Measurements from ENCODE around the gene SALL1. TPM values are rescaled to one million over a fixed set of nuclear protein-coding genes. Genes with fewer than 3 reads are reported as not detected.

The SALL1 gene
- total and polyA plus RNA-seq, 2 donors (not counting 3 experiments of a cell fraction or from before 2014, with no cell fraction given) = not detected

DNA sequence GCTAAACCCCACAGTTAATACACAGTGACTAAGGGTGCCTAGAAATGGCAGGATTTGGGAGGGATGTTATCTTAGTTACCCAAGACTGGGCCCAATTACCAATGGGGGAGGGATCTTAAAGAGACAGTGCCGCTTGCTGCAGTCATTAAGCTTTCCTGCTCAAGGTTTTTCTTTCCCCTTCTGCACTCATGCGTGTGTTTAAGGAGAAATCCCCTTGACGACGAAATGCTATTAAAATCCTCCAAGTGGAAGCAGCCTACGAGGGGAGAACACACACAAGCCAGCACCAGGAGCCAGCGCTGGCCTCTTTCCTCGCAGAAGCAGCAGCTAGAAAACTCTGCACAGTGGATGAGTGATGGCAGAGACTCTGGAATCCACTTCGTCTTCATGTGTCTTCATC is 22.0 kb downstream of the SALL1 start:
- H3K4me1 ChIP-seq (ENCODE audit: control insufficient read depth, extremely low read depth, insufficient read depth, low read length) = no peaks in the 10 kb centered on the region
- ChIA-PET POLR2A (no interaction called here), CTCF (no interaction called here)
- intact Hi-C loops (cut with micrococcal nuclease) (no loop called here), dilution Hi-C loops (cut with MboI; ENCODE audit: extremely low pct_ligation_motif_present, low sequenced_read_pairs) (no loop called here)
- FAIRE-seq (no peak), DNase-seq (ENCODE audit: low read depth, low spot score) (no peak)
- no peak overlapping the region for H3K4me2 ChIP-seq (ENCODE audit: insufficient read depth, low read length)
- no peak overlapping the region for H3K9ac ChIP-seq (replicated peaks; ENCODE audit: extremely low read depth, insufficient read depth, low read length)
- TF ChIP-seq, protein P1, sequence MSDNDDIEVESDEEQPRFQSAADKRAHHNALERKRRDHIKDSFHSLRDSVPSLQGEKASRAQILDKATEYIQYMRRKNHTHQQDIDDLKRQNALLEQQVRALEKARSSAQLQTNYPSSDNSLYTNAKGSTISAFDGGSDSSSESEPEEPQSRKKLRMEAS (IDR thresholded peaks at IDR 0.05; ENCODE audit: insufficient read depth, insufficient read length) = no peak
- TF ChIP-seq EZH2 (IDR thresholded peaks at IDR 0.05; ENCODE audit: borderline replicate concordance, low read depth, low read length, severe bottlenecking) = no peak
- TF ChIP-seq POLR2A (IDR thresholded peaks at IDR 0.05; ENCODE audit: low read depth, low read length) = no peak
- TF ChIP-seq POLR2AphosphoS5 (IDR thresholded peaks at IDR 0.05; ENCODE audit: insufficient read depth, low read depth, low read length) = no peak
- no peaks in the 10 kb centered on the region for H3K79me2 ChIP-seq (ENCODE audit: control insufficient read depth, insufficient read depth, low read length)
- no peaks in the 10 kb centered on the region for H3K36me3 ChIP-seq (ENCODE audit: control insufficient read depth in 2 of 2, extremely low read depth in 1 of 2, insufficient read depth in 2 of 2, low read length in 2 of 2)
- no peak overlapping the region for H3K27ac ChIP-seq (ENCODE audit: insufficient read depth, low read depth, low read length)
- no peak overlapping the region for H3K4me3 ChIP-seq (replicated peaks in 1 of 3; ENCODE audit: insufficient read depth in 1 of 3, low read depth in 1 of 3, low read length in 3 of 3)
- H2AFZ ChIP-seq (ENCODE audit: low read depth, low read length) = no peak overlapping the region
- no peaks in the 10 kb centered on the region for H3K9me1 ChIP-seq (replicated peaks; ENCODE audit: control insufficient read depth, extremely low read depth, insufficient read depth, low read length)
- H4K20me1 ChIP-seq (replicated peaks; ENCODE audit: control insufficient read depth, extremely low read depth, insufficient read depth, low read length) = no peaks in the 10 kb centered on the region
- H3K27me3 ChIP-seq (ENCODE audit: control insufficient read depth in 2 of 2, insufficient read depth in 2 of 2, low read length in 2 of 2) = no peaks in the 10 kb centered on the region
- no peaks in the 10 kb centered on the region for H3K9me3 ChIP-seq (replicated peaks; ENCODE audit: control insufficient read depth, insufficient read depth, low read length)
- BruUV-seq (replicated peaks) = no TSS peak

DNA sequence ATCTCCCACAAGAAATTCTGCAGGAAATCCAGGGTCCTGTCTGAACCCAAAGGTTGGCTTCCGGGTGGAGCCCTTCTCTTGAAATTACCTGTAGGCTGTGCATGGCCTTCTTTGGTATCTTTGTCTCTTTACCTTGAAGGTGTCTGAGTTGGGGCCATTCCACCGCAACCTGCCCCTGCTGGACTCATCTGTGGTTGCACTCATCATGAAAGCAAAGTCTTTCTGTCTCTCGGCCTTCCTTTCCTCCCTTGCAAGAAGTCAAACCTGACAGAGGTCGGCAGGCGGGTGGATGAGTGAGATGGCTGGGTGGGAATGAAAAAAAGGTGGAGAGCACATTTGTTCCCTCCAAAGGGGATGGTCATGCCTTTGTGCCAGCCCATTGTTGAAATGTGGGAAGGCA is 25.1 kb downstream of the SALL1 start:
- no peak overlapping the region for H3K27ac ChIP-seq (ENCODE audit: insufficient read depth, low read depth, low read length)
- DNase-seq (ENCODE audit: low read depth, low spot score) = no peak
- H3K9me3 ChIP-seq (replicated peaks; ENCODE audit: control insufficient read depth, insufficient read depth, low read length) = no peaks in the 10 kb centered on the region
- intact Hi-C loops (cut with micrococcal nuclease) (no loop called here), dilution Hi-C loops (cut with MboI; ENCODE audit: extremely low pct_ligation_motif_present, low sequenced_read_pairs) (no loop called here)
- H3K9me1 ChIP-seq (replicated peaks; ENCODE audit: control insufficient read depth, extremely low read depth, insufficient read depth, low read length) = no peaks in the 10 kb centered on the region
- H3K79me2 ChIP-seq (ENCODE audit: control insufficient read depth, insufficient read depth, low read length) = no peaks in the 10 kb centered on the region
- H2AFZ ChIP-seq (ENCODE audit: low read depth, low read length) = no peak overlapping the region
- no peaks in the 10 kb centered on the region for H3K27me3 ChIP-seq (ENCODE audit: control insufficient read depth in 2 of 2, insufficient read depth in 2 of 2, low read length in 2 of 2)
- ChIA-PET CTCF (interaction anchor here (1.5 kb wide), 1 partner anchor 461 kb away, joined by 3 read pairs; no protein-coding TSS in a partner anchor), POLR2A (no interaction called here)
- H3K4me1 ChIP-seq (ENCODE audit: control insufficient read depth, extremely low read depth, insufficient read depth, low read length) = no peaks in the 10 kb centered on the region
- BruUV-seq (replicated peaks) = no TSS peak
- no peak overlapping the region for H3K4me3 ChIP-seq (replicated peaks in 1 of 3; ENCODE audit: insufficient read depth in 1 of 3, low read depth in 1 of 3, low read length in 3 of 3)
- H3K4me2 ChIP-seq (ENCODE audit: insufficient read depth, low read length) = no peak overlapping the region
- no peaks in the 10 kb centered on the region for H3K36me3 ChIP-seq (ENCODE audit: control insufficient read depth in 2 of 2, extremely low read depth in 1 of 2, insufficient read depth in 2 of 2, low read length in 2 of 2)
- no peaks in the 10 kb centered on the region for H4K20me1 ChIP-seq (replicated peaks; ENCODE audit: control insufficient read depth, extremely low read depth, insufficient read depth, low read length)
- H3K9ac ChIP-seq (replicated peaks; ENCODE audit: extremely low read depth, insufficient read depth, low read length) = no peak overlapping the region
- no peak for FAIRE-seq
- TF ChIP-seq, protein P2, sequence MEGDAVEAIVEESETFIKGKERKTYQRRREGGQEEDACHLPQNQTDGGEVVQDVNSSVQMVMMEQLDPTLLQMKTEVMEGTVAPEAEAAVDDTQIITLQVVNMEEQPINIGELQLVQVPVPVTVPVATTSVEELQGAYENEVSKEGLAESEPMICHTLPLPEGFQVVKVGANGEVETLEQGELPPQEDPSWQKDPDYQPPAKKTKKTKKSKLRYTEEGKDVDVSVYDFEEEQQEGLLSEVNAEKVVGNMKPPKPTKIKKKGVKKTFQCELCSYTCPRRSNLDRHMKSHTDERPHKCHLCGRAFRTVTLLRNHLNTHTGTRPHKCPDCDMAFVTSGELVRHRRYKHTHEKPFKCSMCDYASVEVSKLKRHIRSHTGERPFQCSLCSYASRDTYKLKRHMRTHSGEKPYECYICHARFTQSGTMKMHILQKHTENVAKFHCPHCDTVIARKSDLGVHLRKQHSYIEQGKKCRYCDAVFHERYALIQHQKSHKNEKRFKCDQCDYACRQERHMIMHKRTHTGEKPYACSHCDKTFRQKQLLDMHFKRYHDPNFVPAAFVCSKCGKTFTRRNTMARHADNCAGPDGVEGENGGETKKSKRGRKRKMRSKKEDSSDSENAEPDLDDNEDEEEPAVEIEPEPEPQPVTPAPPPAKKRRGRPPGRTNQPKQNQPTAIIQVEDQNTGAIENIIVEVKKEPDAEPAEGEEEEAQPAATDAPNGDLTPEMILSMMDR (IDR thresholded peaks at IDR 0.05; ENCODE audit: extremely low read depth in 1 of 2, insufficient read depth in 1 of 2, low read depth in 1 of 2, low read length in 2 of 2) = no peak
- TF ChIP-seq JUN (IDR thresholded peaks at IDR 0.05; ENCODE audit: borderline replicate concordance, insufficient read depth, insufficient read length, low read depth) = no peak
- TF ChIP-seq POLR2AphosphoS5 (IDR thresholded peaks at IDR 0.05; ENCODE audit: insufficient read depth, low read depth, low read length) = no peak
- TF ChIP-seq MYC (IDR thresholded peaks at IDR 0.05; ENCODE audit: low read depth, low read length) = no peak
- TF ChIP-seq GATA2 (IDR thresholded peaks at IDR 0.05; ENCODE audit: insufficient read depth, insufficient read length, low read depth, low read length) = no peak
- TF ChIP-seq FOS (IDR thresholded peaks at IDR 0.05; ENCODE audit: borderline replicate concordance, insufficient read depth, low read length) = no peak
- TF ChIP-seq, protein P1 (IDR thresholded peaks at IDR 0.05; ENCODE audit: insufficient read depth, insufficient read length) = no peak
- no peak for TF ChIP-seq EZH2 (IDR thresholded peaks at IDR 0.05; ENCODE audit: borderline replicate concordance, low read depth, low read length, severe bottlenecking)
- TF ChIP-seq POLR2A (IDR thresholded peaks at IDR 0.05; ENCODE audit: low read depth, low read length) = no peak
